ENCODE results near the gene CBLB.

The CBLB gene

GRCh38 chr3:105783631-105784030, 85.2 kb downstream of the CBLB start:
- H3K4me3 ChIP-seq (ENCODE audit: low read depth, low read length): no peak overlapping the region
- TF ChIP-seq CTCF (IDR thresholded peaks at IDR 0.05; ENCODE audit: insufficient read depth, low read length, missing control alignments): no peak
- POLR2A ChIA-PET: interaction anchor here (0.6 kb wide), 1 partner anchor 350 kb away, joined by 3 read pairs; no protein-coding TSS in a partner anchor
- CTCF ChIA-PET: no interaction called here
- DNase-seq (ENCODE audit: low read depth, low spot score): no peak

DNA sequence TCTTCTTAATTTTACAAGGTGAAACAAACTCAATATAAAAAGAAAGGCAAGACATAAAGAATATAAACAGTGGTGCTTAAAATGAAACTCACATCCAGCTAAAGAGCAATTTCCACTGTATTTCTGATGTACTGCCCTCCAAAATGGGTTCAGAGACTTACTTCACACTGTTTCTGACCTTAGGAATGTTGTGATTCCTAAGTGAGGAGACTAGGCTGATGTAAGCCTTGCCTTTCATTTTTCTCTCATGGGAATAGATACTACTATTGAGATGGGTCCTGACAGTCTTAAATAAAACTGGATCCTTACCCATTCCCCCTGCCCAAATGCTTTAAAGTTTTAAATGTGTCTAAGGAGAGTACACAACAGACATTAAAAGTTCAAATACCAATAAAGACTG, 86.9 kb downstream of the CBLB start:
- DNase-seq (ENCODE audit: low read depth, low spot score): peak; percentile 7
- H3K4me3 ChIP-seq (ENCODE audit: low read depth, low read length): no peak overlapping the region
- ChIA-PET POLR2A (no interaction called here), CTCF (no interaction called here)
- TF ChIP-seq CTCF (IDR thresholded peaks at IDR 0.05; ENCODE audit: insufficient read depth, low read length, missing control alignments): no peak

GRCh38 chr3:105780107-105780506, 88.7 kb downstream of the CBLB start:
- ChIA-PET CTCF (no interaction called here), POLR2A (no interaction called here)
- DNase-seq (ENCODE audit: low read depth, low spot score): peak; percentile 21
- H3K4me3 ChIP-seq (ENCODE audit: low read depth, low read length): no peak overlapping the region
- TF ChIP-seq CTCF (IDR thresholded peaks at IDR 0.05; ENCODE audit: insufficient read depth, low read length, missing control alignments): no peak

- H3K4me3 ChIP-seq (ENCODE audit: low read depth, low read length): no peak overlapping the region
- TF ChIP-seq CTCF (IDR thresholded peaks at IDR 0.05; ENCODE audit: insufficient read depth, low read length, missing control alignments): no peak
- DNase-seq (ENCODE audit: low read depth, low spot score): no peak
- CTCF ChIA-PET: interaction anchor here (1.4 kb wide), 1 partner anchor 834 kb away, joined by 3 read pairs; no protein-coding TSS in a partner anchor
- POLR2A ChIA-PET: no interaction called here
Measured at GRCh38 chr3:105775368-105775767, 93.4 kb downstream of the CBLB start.

- CTCF ChIA-PET: interaction anchor here (1.4 kb wide), 1 partner anchor 834 kb away, joined by 3 read pairs; no protein-coding TSS in a partner anchor
- H3K4me3 ChIP-seq (ENCODE audit: low read depth, low read length): no peak overlapping the region
- no peak for TF ChIP-seq CTCF (IDR thresholded peaks at IDR 0.05; ENCODE audit: insufficient read depth, low read length, missing control alignments)
- DNase-seq (ENCODE audit: low read depth, low spot score): no peak
- POLR2A ChIA-PET: no interaction called here
Measured at GRCh38 chr3:105774444-105775180, 94.2 kb downstream of the CBLB start.

DNA sequence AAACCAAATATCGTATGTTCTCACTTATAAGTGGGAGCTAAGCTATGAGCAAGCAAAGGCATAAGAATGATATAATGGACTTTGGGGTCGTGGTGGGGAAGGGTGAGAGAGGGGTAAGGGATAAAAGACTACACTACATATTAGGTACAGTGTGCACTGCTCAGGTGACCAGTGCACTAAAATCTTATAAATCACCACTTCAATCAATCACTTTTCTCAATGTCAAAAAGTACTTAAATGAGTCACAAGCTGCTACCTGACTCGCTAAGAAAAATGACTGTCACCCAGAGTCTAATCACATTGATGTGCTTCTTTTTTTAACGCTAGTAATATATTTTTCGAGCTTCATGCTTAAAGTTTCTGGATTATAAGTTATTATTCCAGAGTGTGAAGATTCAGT, 95.5 kb downstream of the CBLB start:
- CTCF ChIA-PET: no interaction called here

More for the DNA sequence above, 95.5 kb downstream of the CBLB start:
- POLR2A ChIA-PET: no interaction called here
- DNase-seq (ENCODE audit: low read depth, low spot score): no peak
- TF ChIP-seq CTCF (IDR thresholded peaks at IDR 0.05; ENCODE audit: insufficient read depth, low read length, missing control alignments): no peak
- H3K4me3 ChIP-seq (ENCODE audit: low read depth, low read length): no peak overlapping the region

Data from AG04449 (cell line).